Mucosa of gallbladder (tissue), 1 donor: Measurements from ENCODE around the gene TMBIM6. TPM values are rescaled to one million over a fixed set of nuclear protein-coding genes. Genes with fewer than 3 reads are reported as not detected.

Experiments
- DNase-seq: peaks from one replicate; pipeline ENCODE4 v3.0.0-alpha.2; 2020; ENCODE audit warnings: low spot score
- total RNA-seq: library from RNA; stranded (reverse); gene quantifications from one replicate; pipeline ENCODE4 v1.2.1, GENCODE V29; 2021
- donor health status: DM: no; HTN: no; CAD: no.

TMBIM6 gene
- total RNA-seq, 1 donor from 2014 or later, result 901 TPM

DNA sequence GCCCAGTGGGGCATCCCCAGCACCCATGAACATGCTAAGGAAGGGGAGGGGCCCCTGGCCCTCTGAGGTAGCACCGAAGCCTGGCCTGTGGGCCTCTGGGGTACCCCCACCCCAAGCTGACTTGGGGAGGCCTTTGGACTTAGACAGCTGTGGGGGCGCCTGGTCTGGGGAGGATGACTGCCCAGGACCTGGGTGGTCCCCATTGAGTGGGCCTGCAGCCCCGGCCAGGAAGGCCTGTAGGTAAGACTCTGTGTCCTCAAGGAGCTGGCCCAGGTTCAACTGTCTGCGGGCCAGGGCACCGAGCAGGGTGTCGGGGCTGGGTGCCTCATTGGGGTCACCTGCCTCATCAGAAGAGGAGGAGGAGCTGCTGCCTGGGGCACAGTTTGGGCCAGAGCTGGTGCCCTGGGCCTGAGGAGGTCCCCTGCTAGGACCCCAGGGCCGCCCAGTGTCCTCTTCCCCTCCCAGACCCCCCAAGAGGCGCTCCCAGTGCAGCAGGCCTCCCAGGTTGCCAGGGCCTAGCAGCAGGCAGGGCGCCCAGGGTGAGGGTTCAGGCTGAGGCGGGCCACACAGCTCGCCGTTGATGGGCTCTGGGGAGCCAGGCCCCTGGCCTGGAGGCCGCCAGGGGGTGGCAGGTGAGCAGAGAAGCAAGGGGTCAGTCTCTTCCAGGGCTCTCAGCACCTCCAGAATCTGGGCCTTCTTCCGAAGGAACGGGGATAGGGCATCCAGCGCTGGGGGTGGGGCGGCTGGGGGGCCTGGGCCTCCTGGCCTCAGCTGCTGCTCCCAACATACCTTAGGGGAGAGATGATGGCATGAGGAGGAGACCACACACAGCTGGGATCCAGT is 55.5 kb downstream of the TMBIM6 start:
- no peak for DNase-seq

DNA sequence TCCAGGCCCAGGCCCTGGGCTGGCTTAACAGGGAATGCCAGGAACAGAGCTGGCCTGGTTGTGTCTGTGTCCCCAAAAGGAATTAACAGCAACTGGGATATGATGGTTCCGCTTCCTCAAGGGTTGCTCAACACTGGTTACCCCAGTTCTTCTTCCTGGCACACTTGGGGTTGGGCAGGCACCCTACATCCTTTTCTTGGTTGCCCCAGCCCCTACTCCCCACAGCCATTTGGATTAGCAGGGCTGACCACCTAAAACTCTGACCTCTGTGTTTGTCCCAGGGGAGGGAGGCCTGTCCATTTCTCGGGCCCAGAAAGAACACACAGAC is 56.1 kb downstream of the TMBIM6 start:
- DNase-seq, result no peak

DNA sequence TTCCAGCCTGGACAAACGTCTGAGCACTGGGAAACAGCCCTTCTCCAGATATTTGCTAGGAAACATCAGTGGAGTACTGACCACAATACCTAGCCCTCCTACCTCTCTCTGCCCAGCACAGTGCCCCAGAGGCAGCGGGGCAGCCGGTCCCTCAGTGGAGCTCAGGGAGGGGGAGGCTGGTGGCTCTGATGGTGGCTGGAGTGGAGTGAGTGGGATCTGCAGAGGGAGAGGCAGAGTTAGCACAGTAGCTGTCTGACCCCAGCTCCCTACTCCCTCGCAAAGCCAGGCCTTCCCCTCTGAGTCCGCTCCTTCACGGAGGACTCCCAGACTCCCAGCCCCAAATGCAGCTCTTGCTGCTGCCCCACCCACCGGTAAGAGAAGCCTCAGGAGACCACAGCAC is 56.9 kb downstream of the TMBIM6 start:
- DNase-seq, result no peak

DNA sequence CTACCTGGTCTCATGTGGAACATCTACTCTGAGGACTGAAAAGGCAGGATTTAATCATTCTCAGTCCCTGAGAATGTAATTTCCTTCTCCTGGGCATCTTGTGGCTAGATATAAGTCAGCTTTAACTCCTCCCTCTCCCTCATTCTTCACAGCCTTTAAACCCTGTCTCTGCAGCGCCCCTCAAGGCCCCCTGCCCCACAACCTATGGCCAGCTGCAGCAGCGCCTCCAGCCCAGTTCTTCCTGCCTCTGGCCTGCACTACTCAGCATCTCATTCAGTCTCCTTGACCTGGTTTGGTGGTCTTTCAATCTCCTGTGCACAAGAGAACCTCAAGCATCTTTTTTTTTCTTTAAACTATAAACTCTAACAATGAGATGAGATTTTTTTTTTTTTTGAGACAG is 57.6 kb downstream of the TMBIM6 start:
- DNase-seq, result no peak

DNA sequence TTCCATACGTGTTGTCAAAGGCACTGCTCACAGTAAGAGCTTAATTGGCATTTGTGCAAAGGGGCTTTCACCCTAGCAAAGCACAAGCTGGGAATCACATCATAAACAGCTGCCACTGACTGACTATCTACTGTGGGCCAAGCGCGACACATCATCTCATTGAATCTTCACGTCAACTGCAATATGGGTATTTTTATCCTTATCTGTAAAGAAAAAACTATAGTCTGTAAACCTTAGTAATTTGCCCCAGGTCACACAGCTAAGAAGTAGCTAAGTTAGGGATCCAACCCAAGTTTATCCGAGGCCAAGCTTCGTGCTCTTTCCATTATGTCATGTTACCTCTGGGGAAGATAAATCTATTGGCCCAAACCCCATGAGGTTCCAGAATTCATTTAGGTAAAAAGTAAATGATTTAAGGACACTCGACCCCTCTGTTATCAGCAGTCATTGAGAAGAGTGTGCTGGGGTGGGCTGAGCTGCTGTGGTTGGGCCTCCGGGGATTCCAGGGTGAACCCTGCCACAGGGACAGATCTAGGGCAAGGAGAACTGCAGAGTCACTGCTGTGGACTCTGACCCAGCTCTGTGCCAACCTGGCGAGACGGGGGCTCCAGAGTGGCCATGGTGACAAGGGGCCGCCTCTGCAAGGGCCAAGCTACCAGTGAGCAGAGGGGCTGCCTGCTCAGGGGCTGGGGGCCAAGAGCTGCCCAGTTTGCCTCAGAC is 59.2 kb downstream of the TMBIM6 start:
- DNase-seq, result no peak

DNA sequence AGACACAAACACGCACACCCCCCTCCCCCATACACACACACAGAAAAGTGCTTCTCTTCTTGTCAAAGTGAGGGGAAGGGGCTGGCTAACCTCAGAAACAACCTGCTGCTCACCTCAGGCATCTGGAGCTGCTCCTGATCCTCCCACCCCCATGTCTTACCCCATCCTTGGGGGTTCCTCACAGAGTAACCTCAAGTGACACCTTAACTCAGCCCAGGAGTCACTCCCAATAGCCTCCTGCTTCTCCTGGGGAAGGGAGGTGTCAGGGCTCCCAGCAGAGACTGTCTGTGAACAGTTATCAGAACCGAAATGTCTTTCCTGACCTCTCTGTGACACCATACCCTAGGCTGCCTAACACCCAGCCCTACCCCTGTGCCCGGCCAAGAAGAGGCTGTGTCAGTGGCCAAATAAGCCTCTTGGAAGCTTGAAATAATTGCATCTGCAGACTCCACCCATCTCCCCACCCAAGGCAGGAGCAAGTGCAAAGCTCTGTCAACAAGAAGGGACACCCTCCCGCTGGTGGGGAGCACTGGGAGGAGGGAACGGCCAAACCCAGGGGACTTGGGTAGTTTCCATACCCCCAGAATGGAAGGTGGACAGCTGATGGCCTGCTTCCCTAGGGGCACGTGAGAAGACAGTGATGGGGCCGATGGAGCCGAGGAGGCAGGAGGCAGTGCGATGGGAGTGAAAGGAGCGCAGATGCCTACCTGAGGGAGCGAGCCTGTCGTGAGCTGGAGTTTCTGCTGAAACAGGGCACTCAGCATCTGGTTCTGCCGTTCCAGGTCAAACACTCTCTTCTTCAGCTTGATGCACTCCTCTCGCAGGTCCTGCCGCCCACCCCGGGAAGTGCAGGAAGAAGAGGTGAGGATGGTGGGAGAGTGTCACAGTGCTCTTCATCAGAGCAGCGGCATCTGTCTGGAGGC is 60.0 kb downstream of the TMBIM6 start:
- no peak for DNase-seq

DNA sequence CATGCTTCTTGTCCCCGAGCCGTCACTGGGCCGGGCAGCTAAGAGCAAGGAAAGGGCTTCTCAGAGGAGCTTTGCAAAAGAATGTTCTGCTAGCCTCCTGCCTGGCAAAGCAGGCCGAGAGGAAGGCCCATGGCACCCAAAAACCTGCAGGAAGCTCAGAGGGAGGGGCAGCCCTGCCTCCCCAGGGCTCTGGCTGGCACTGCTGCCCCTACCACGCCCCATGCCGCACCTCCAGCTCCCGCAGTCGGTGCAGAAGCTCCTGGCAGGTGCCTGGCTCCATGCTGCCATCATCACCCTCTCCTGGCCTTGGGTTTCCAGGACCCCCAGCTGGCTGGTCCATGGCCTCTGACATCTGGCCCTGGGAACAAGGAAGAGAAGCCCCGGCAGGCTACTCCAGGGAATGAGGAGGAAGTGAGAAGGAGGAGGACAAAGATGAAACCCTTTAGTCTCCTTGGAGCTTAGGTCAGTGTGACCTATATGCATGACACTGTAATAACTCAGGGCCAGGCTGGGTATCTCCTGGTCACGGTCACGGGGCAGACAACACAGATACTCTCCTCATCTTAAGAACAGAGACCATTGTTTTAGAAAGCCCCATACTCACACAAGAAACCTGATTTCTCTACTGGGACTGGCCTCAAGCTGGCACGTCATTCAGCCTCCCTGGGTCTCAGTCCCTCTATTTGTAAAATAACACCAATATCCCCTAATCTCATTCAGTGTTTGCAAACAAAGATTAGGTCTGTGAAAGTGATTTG is 62.5 kb downstream of the TMBIM6 start:
- DNase-seq, result no peak

DNA sequence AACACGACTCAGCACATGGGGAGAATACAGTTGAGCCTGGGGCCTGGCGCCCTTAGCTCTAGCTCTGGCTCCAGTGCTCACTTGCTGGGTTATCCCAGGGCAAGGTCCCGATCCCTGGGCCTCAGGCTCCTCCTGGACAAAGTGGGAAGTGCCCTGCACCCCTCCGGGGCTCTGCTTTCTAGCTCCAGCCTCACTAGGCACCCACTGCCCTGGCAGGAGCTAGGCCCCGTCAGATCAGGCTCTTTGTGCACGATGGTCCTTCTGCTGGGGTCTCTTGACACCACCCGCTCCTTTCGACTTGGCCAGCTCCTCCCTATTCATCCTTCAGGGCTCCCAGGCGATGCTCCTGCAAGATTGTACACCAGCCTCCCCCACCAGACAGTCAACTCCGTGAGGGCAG is 63.5 kb downstream of the TMBIM6 start:
- DNase-seq, result no peak

DNA sequence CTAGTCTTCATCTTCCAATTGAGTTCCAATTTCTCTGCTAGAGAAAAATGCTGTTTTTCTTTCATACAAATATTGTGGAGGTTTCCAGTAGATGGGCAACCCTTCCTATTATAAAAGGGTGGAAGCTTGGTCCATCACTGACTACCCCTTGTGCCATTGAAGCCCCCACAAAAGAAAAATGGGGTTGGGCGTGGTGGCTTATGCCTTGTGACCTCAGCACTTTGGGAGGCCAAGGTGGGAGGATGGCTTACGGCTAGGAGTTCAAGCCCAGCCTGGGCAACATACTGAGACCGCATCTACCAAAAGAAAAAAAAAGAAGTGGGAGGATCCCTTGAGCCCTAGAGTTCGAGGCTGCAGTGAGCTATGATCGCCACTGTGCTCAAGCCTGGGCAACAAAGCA is 64.1 kb downstream of the TMBIM6 start:
- DNase-seq, result no peak

DNA sequence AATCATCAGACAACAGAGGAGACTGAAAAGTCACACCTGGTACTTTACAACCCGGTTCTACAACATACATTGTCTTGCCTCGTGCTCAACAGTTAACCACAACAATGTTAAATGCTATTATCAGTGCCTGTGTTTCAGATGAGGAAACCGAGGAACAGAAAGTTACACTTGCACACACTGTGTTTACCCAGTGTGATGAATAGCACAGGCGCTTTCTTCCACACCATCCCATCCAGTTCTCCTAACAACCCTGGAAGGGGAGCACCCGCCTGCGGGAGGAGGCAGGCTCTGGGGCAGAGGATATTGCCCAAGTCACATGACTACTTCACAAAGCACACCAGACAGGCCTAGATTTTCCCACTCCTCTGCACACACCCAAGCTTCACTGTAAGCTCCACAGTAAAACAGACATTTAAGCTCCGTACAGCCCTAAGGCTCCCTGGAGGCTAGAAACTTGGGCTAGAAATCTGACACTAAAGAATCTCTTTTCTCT is 65.0 kb downstream of the TMBIM6 start:
- no peak for DNase-seq

DNA sequence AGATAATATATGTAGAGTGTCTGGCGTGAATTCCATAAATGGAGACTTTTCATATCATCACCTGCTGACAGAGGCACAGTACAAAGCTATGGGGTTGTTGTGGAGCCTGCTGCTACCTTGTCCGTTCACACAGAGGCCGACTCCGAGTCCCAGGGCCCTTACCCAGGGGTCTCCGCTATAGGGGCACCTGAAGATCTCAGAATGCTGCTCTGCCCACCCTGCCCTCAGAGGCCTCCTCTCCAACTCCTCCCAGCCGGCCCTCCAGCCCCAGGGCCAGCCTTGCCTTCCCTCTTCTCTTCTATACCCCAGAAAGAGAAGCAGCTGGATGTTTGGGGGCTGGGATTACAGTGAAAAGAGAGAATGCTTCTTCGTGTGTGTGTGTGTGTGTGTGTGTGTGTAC is 65.5 kb downstream of the TMBIM6 start:
- DNase-seq, result no peak

DNA sequence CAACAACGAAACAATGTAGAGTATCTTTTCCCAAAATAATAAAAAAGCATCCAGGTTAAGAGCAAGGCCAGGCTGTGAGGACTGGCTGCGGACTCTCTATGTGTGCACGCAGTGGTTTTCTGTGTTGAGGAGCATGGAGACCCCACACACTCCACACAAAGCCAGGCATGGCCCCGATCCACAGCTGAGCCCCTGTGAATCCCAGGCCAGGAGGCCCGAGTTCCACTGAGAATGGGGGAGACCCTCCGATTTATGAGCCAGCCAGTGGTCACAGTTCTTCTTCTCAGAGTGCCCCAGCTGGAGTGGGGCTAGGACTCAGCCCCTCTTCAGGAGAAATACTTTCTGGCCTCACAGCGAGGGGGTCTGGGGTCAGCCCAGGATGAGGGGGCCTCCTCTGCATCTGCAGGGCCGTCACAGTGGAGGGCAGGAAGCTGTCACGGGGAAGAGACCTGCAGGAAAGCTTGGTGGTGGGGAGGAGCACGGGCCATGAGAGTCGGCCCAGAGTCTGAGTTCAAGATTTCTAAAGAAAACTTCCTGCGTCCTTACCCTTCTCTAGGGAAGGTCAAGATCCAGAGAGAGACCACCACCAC is 66.7 kb downstream of the TMBIM6 start:
- DNase-seq, result no peak

DNA sequence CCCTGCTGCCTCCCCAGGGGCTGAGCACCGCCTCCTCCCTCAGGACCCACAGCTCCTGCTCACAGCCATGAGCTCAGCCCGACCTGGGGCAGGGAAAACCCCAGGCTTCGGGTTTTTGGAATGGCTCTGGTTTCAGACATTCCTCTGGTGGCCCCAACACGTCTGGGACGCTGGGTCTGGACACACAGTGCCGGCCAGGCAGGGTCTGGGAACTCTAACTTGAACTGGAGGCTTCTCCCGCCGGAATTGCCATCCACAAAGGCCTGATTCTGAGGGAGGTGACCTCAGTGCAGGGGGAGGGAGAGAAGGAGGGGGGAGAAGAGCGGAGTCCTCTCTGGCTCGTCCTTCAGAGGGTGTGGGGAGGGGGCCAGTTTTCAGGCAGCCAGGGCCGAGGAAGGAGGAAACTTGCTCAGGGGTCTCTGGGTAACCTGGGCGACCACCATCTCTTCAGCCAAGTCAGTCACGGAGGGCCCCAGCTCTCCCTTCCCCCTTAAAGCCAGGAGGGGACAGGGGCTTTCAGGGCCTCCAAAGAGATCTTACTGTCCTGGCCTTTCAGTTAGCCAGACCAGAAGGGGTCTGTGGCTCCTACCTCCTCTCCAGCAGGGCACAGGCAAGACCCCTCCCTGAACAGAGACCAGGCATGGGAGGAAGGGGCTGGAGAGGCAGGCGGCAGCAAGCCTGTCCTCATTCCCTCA is 67.5 kb downstream of the TMBIM6 start:
- no peak for DNase-seq

DNA sequence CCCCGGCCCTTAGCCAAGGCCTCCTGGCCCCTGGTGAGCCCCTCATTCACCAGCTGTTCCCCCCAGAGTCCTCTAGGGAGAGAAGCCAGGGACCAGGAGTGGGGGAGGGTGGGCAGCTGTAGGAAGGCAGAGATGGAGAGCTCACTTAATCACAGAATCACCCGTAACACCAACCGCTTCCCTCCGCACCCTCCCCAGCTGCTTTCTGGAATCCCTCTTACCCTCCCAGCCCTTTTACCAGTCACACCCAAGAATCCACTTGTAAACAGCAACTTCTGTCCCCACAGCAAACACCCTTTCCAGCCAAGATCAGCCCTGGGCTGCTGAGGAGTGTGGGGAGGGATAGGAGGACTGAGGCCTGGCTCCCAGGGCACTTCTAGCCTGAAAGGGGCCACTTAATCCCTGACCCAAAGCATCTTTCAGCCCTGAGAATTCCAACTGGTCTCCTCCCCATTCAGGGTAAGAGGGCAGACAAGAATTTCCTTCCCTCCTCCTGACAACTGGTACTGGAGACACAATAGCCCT is 68.1 kb downstream of the TMBIM6 start:
- DNase-seq, result no peak

DNA sequence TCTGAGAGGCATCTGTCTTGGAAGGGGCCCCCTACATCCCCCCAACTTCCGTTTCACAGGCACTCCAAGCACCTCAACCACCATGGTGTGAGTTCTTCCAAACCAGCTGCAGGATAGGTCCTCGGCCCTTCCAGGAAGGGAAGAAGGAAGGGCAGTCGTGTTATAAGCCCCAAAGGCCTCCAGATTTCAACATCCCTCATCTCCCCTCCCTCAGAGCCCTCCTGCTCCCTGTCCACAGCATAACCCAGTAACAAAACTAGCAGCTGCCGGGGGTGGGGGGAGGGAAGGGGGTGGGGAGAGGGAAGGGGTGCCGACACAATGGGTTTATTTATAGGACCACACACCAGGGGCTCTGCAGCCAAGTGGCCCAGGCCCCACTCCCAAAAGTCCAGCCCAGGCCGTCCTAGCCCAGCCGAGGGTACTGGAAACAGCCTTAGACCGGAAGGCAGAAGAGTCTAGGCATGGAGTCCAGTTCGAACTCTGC is 68.6 kb downstream of the TMBIM6 start:
- no peak for DNase-seq

DNA sequence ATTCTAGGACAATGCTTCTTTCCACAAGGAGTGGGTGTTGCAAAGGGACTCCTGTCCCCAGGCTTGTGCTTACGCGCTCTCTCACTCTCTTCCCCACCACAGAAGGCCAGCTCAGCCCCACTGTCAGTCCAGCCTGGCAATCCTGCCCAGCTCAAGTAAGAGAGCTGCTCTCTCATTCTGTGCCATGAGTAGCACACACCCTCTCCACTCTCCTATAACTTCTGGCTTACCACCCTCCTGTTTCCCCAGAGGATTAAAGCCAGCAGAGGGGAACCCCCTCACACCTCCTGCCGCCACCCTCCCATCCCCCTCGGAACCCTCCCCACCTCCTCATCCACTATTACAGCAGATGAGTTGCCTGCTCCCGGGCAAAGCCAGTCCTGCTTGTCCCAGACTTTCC is 69.8 kb downstream of the TMBIM6 start:
- DNase-seq, result no peak

DNA sequence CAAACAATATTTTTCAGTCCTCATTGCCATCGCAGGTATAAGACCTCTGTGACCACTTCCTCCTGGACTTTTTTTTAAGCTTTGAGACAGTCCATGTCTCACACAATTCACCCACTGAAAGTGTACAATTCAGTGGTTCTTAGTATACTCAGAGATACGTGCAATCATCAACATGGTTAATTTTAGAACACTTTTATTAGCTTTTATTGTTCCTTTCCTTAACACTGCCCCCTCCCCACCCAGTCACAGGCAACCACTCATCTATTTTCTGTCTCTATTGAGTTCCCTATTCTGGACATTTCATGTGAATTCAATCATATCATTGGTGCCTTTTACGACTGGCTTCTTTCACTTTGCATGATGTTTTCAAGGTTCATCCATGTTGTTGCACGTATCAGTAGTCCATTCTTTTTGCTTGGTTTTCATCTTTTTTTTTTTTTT is 70.6 kb downstream of the TMBIM6 start:
- no peak for DNase-seq

DNA sequence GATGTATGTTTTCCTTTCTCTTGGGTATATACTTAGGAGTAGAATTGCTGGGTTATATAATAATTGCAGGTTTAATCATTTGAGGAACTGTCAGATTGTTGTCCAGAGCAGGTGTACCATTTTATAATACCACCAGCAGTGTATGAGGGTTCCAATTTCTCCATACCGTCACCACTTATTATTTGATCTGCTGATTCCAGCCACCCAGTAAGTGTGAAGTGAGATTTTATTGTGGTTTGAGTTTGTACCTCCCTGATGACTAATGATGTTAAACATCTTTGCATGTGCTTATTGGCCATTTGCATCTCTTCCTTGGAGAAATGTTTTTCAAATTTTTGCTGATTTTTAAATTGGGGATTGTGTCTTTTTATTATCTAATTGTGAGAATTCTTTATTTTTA is 71.8 kb downstream of the TMBIM6 start:
- DNase-seq, result no peak
